Vagina (tissue), 2 donors: ENCODE measurements around the gene UNC13B. TPM values are rescaled to one million over a fixed set of nuclear protein-coding genes. Genes with fewer than 3 reads are reported as not detected.

ENCODE experiments used
- DNase-seq, 2 donors: peaks; one replicate each; pipeline ENCODE4 v3.0.0-alpha.2; 2017; ENCODE audit errors: extremely low spot score in 2 of 2
- H3K27ac ChIP-seq: fragments of 200-600 bp; sonication (generic); one replicate; pipeline ENCODE4 v1.5.1; 2019
- H3K27me3 ChIP-seq: fragments of 200-600 bp; sonication (generic); one replicate; pipeline ENCODE4 v1.5.1; 2019
- H3K36me3 ChIP-seq, 2 donors: fragments of 200-600 bp; sonication (generic); one replicate each; pipeline ENCODE4 v1.5.1; 2017 to 2019
- H3K4me1 ChIP-seq: fragments of 200-600 bp; sonication (generic); one replicate; pipeline ENCODE4 v1.5.1; 2019
- H3K4me3 ChIP-seq, 2 donors: fragments of 200-600 bp; sonication (generic); 1 replicate in 1 of 2; 2 replicates in 1 of 2; pipeline ENCODE4 v1.5.1; 2016 to 2019
- H3K9me3 ChIP-seq: fragments of 200-600 bp; sonication (generic); one replicate; pipeline ENCODE4 v1.5.1; 2019
- POLR2A ChIP-seq, 2 donors: fragments of 450-650 bp; IDR thresholded peaks; one replicate each; pipeline ENCODE4 v1.6.1; 2017; ENCODE audit warnings: antibody characterized with exemption in 2 of 2, mild to moderate bottlenecking in 2 of 2, moderate library complexity in 2 of 2
- POLR2AphosphoS5 ChIP-seq, 2 donors: sonication (generic); formaldehyde crosslinking; IDR thresholded peaks; one replicate each; pipeline ENCODE4 v1.9.0; 2017; ENCODE audit warnings: antibody characterized with exemption in 2 of 2, mild to moderate bottlenecking in 2 of 2, low read depth in 1 of 2; ENCODE audit not compliant: insufficient read depth in 1 of 2
- intact Hi-C: fragments of 100-400 bp; cut with DNase I; formaldehyde crosslinking; loops from one replicate; pipeline ENCODE4 v1.15.1; 2023
- total RNA-seq: library from RNA; depleted of rRNA; stranded (reverse); fragments of >200 nt; gene quantifications from one replicate; pipeline ENCODE4 v1.2.3, GENCODE V29; 2016
- TF ChIP-seq, protein P1 (sequence below), 3 experiments: fragments of 450-650 bp in 2 of 3; fragments of 200-600 bp in 1 of 3; sonication (generic) in 1 of 3; IDR thresholded peaks; one replicate each; pipeline ENCODE4 v1.5.1; 2017 to 2019; ENCODE audit warnings: antibody characterized with exemption in 3 of 3, mild to moderate bottlenecking in 2 of 3, moderate library complexity in 2 of 3

The UNC13B gene
- 20.4 TPM for total RNA-seq

DNA sequence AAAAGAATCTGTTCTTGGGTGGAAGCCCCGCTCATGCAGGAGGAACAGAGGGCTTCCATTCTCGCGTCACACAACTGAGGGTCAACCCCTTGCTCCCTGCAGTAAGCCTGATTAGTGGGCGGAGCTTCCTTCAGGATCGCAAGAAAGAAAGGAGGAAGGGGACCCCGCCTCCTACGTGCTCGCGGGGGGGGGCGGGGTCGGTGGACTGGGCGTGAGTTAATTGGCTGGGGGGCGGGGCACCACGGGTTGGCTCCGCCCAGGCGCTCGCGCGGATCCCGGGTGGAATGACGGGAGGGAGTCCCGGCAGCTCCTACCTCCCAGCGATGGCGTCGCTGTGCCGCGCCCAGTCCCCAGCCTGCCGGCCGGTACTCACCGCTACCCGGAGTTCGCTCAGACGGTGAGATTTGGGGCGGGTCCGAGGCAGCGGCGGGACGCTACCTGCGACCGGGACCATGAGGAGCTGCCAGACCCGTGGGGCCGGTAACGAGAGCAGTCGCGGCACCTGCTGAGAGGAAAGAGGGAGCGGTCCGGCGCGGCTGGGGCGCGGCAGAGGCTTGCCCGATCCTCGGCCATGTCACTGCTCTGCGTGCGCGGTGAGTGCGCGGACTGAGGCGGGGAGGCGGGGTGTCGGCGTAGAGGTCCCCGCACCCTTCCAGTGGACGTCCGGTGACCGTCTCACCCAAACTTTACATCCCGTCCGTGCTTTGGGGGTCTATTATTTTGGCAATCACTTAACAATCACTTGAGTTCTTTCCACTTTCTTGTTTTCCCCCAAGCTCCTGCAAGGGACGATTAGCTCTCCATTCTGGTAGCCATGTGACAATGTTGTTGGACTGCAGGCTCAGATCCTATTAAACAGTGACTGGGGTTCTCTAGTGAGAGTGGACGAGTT, at the start of gene UNC13B:
Gene UNC13B (plus strand): TSS at position 297 of the 892 bp plus-strand sequence. CDS start 275 bp downstream, at position 572.
- peak within 1 kb of the TSS; percentile 85 for H3K27ac ChIP-seq
- intact Hi-C loops = no loop called here
- peak within 1 kb of the TSS; percentile 72 to 76 for H3K4me3 ChIP-seq

GRCh38 chr9:35112257-35113020, 49.4 kb upstream of the UNC13B start:
- intact Hi-C loops = no loop called here
- no peak for TF ChIP-seq POLR2A (IDR thresholded peaks at IDR 0.05)
- TF ChIP-seq, protein P1, sequence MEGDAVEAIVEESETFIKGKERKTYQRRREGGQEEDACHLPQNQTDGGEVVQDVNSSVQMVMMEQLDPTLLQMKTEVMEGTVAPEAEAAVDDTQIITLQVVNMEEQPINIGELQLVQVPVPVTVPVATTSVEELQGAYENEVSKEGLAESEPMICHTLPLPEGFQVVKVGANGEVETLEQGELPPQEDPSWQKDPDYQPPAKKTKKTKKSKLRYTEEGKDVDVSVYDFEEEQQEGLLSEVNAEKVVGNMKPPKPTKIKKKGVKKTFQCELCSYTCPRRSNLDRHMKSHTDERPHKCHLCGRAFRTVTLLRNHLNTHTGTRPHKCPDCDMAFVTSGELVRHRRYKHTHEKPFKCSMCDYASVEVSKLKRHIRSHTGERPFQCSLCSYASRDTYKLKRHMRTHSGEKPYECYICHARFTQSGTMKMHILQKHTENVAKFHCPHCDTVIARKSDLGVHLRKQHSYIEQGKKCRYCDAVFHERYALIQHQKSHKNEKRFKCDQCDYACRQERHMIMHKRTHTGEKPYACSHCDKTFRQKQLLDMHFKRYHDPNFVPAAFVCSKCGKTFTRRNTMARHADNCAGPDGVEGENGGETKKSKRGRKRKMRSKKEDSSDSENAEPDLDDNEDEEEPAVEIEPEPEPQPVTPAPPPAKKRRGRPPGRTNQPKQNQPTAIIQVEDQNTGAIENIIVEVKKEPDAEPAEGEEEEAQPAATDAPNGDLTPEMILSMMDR (IDR thresholded peaks at IDR 0.05) = no peak
- no peak for TF ChIP-seq POLR2AphosphoS5 (IDR thresholded peaks at IDR 0.05; ENCODE audit: insufficient read depth in 1 of 2, low read depth in 1 of 2)
- no peak for DNase-seq

More for the DNA sequence above, at the start of gene UNC13B:
- no peaks in the 10 kb centered on the region for H3K36me3 ChIP-seq
- TF ChIP-seq POLR2AphosphoS5 (IDR thresholded peaks at IDR 0.05; ENCODE audit: insufficient read depth in 1 of 2, low read depth in 1 of 2) (peak; percentile 64 to 90), POLR2A (IDR thresholded peaks at IDR 0.05) (peak in 1 of 2 donors; percentile 21)
- TF ChIP-seq, protein P1 (IDR thresholded peaks at IDR 0.05) = peak in 1 of 3 experiments; percentile 20
- DNase-seq = peak; percentile 97 to 98
- no peaks in the 10 kb centered on the region for H3K9me3 ChIP-seq
- no peaks in the 10 kb centered on the region for H3K27me3 ChIP-seq
- peaks cover 20% of the 10 kb centered on the region for H3K4me1 ChIP-seq

GRCh38 chr9:35114113-35114839, 47.5 kb upstream of the UNC13B start:
- H3K36me3 ChIP-seq = no peaks in the 10 kb centered on the region
- no peak for DNase-seq
- peak overlapping the region; percentile 95 for H3K27ac ChIP-seq
- H3K27me3 ChIP-seq = no peaks in the 10 kb centered on the region
- peak; percentile 45 to 58 for TF ChIP-seq POLR2AphosphoS5 (IDR thresholded peaks at IDR 0.05; ENCODE audit: insufficient read depth in 1 of 2, low read depth in 1 of 2)
- TF ChIP-seq POLR2A (IDR thresholded peaks at IDR 0.05) = no peak
- TF ChIP-seq, protein P1 (IDR thresholded peaks at IDR 0.05) = no peak
- intact Hi-C loops = no loop called here
- H3K4me3 ChIP-seq = peak overlapping the region; percentile 43 to 51
- peaks cover 64% of the 10 kb centered on the region for H3K4me1 ChIP-seq
- H3K9me3 ChIP-seq = no peaks in the 10 kb centered on the region

More at GRCh38 chr9:35112257-35113020, 49.4 kb upstream of the UNC13B start:
- no peaks in the 10 kb centered on the region for H3K27me3 ChIP-seq
- H3K4me1 ChIP-seq = peaks cover 65% of the 10 kb centered on the region
- peak overlapping the region; percentile 66 to 76 for H3K4me3 ChIP-seq
- H3K27ac ChIP-seq = peak overlapping the region; percentile 95
- peaks cover 0 to 12% of the 10 kb centered on the region in 2 donors for H3K36me3 ChIP-seq
- no peaks in the 10 kb centered on the region for H3K9me3 ChIP-seq

- no peaks in the 10 kb centered on the region for H3K27me3 ChIP-seq
- TF ChIP-seq, protein P1 (IDR thresholded peaks at IDR 0.05) = no peak
- TF ChIP-seq POLR2A (IDR thresholded peaks at IDR 0.05) (no peak), POLR2AphosphoS5 (IDR thresholded peaks at IDR 0.05; ENCODE audit: insufficient read depth in 1 of 2, low read depth in 1 of 2) (no peak)
- peaks cover 56% of the 10 kb centered on the region for H3K4me1 ChIP-seq
- peak overlapping the region; percentile 95 for H3K27ac ChIP-seq
- H3K9me3 ChIP-seq = no peaks in the 10 kb centered on the region
- no peaks in the 10 kb centered on the region for H3K36me3 ChIP-seq
- H3K4me3 ChIP-seq = peak overlapping the region; percentile 43 to 51
- DNase-seq = no peak
- intact Hi-C loops = loop anchor here (5.0 kb wide), 1 partner anchor 362 kb away; no protein-coding TSS in a partner anchor
Observed at GRCh38 chr9:35114840-35115628, 46.8 kb upstream of the UNC13B start.
